Smooth muscle cell (in vitro differentiated cells): ENCODE data around the gene PCLO. TPM values are rescaled to one million over a fixed set of nuclear protein-coding genes. Genes with fewer than 3 reads are reported as not detected.

Experiments
- DNase-seq: peaks from one replicate; lab custom pipeline; 2025; ENCODE audit not compliant: unreplicated experiment; lab: John Stamatoyannopoulos, UW
- H2AFZ ChIP-seq: fragments of 200-600 bp; sonication (generic); 2 replicates; pipeline ENCODE4 v1.6.0; 2016; ENCODE audit warnings: antibody characterized with exemption, low read depth, mild to moderate bottlenecking
- H3F3A ChIP-seq: fragments of 200-600 bp; sonication (generic); 2 replicates; pipeline ENCODE4 v1.6.0; 2017; ENCODE audit warnings: antibody characterized with exemption, low read depth
- H3K27ac ChIP-seq: fragments of 200-600 bp; sonication (generic); 2 replicates; pipeline ENCODE4 v1.5.1; 2016; ENCODE audit warnings: low read depth, mild to moderate bottlenecking
- H3K27me3 ChIP-seq: fragments of 200-600 bp; sonication (generic); 2 replicates; pipeline ENCODE4 v1.6.1; 2016; ENCODE audit warnings: low read depth, mild to moderate bottlenecking
- H3K36me3 ChIP-seq: fragments of 200-600 bp; sonication (generic); 2 replicates; pipeline ENCODE4 v1.5.1; 2016; ENCODE audit warnings: low read depth
- H3K4me1 ChIP-seq: fragments of 200-600 bp; sonication (generic); 2 replicates; pipeline ENCODE4 v1.5.1; 2016; ENCODE audit warnings: low read depth
- H3K4me2 ChIP-seq: fragments of 200-600 bp; sonication (generic); 2 replicates; pipeline ENCODE4 v1.6.0; 2016; ENCODE audit warnings: mild to moderate bottlenecking
- H3K4me3 ChIP-seq: fragments of 200-600 bp; sonication (generic); 2 replicates; pipeline ENCODE4 v1.5.1; 2016; ENCODE audit warnings: mild to moderate bottlenecking
- H3K79me2 ChIP-seq: fragments of 200-600 bp; sonication (generic); 2 replicates; pipeline ENCODE4 v1.6.0; 2016; ENCODE audit warnings: low read depth, mild to moderate bottlenecking
- H3K9ac ChIP-seq: fragments of 200-600 bp; sonication (generic); 2 replicates; pipeline ENCODE4 v1.6.0; 2016; ENCODE audit warnings: low read depth
- H3K9me3 ChIP-seq: fragments of 200-600 bp; sonication (generic); replicated peaks from 2 replicates; pipeline ENCODE4 v1.5.1; 2016; ENCODE audit warnings: low read depth
- H4K20me1 ChIP-seq: fragments of 200-600 bp; sonication (generic); 2 replicates; pipeline ENCODE4 v1.6.0; 2016; ENCODE audit warnings: low read depth
- WGBS: methylation state at CpG from one replicate; pipeline ENCODE4 v1.1.7; 2016; ENCODE audit warnings: low lambda C conversion rate; 5-methylcytosine and 5-hydroxymethylcytosine counted together
- polyA plus RNA-seq: library from polyadenylated mRNA; unstranded; fragments of >200 nt; fragmentation: Nextera tagmentation; extraction: Ambion mirVana; gene quantifications from 2 replicates; pipeline ENCODE4 v1.2.1, GENCODE V29; 2016
- total RNA-seq: library from RNA; depleted of rRNA; stranded (reverse); fragments of >200 nt; gene quantifications from 2 replicates; pipeline ENCODE4 v1.2.3, GENCODE V29; 2014
- TF ChIP-seq, protein P1 (sequence below): fragments of 200-600 bp; sonication (generic); IDR thresholded peaks from 2 replicates; pipeline ENCODE4 v1.5.1; 2017; ENCODE audit warnings: borderline replicate concordance, mild to moderate bottlenecking, antibody characterized with exemption; ENCODE audit not compliant: insufficient read depth, poor library complexity, severe bottlenecking

PCLO gene
- total and polyA plus RNA-seq, 2 experiments from 2014 or later = 0.42 to 1.9 TPM

GRCh38 chr7:82965088-82966036 is 197.3 kb downstream of the PCLO start:
- H3K27ac ChIP-seq = no peak overlapping the region
- no peaks in the 10 kb centered on the region for H3K36me3 ChIP-seq
- no peaks in the 10 kb centered on the region for H3K4me1 ChIP-seq
- H3K9ac ChIP-seq = no peak overlapping the region
- no peaks in the 10 kb centered on the region for H3F3A ChIP-seq
- H2AFZ ChIP-seq = no peak overlapping the region
- WGBS = 93% methylated on average over 2 of the region's 2 CpGs
- no peaks in the 10 kb centered on the region for H3K79me2 ChIP-seq
- H3K27me3 ChIP-seq = no peaks in the 10 kb centered on the region
- no peaks in the 10 kb centered on the region for H4K20me1 ChIP-seq
- no peaks in the 10 kb centered on the region for H3K9me3 ChIP-seq
- no peak for DNase-seq
- no peak overlapping the region for H3K4me3 ChIP-seq
- TF ChIP-seq, protein P1, sequence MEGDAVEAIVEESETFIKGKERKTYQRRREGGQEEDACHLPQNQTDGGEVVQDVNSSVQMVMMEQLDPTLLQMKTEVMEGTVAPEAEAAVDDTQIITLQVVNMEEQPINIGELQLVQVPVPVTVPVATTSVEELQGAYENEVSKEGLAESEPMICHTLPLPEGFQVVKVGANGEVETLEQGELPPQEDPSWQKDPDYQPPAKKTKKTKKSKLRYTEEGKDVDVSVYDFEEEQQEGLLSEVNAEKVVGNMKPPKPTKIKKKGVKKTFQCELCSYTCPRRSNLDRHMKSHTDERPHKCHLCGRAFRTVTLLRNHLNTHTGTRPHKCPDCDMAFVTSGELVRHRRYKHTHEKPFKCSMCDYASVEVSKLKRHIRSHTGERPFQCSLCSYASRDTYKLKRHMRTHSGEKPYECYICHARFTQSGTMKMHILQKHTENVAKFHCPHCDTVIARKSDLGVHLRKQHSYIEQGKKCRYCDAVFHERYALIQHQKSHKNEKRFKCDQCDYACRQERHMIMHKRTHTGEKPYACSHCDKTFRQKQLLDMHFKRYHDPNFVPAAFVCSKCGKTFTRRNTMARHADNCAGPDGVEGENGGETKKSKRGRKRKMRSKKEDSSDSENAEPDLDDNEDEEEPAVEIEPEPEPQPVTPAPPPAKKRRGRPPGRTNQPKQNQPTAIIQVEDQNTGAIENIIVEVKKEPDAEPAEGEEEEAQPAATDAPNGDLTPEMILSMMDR = no peak
- no peak overlapping the region for H3K4me2 ChIP-seq

- no peak for DNase-seq
- no peaks in the 10 kb centered on the region for H3K79me2 ChIP-seq
- no peak overlapping the region for H2AFZ ChIP-seq
- H3K4me3 ChIP-seq = no peak overlapping the region
- no peaks in the 10 kb centered on the region for H4K20me1 ChIP-seq
- H3K27me3 ChIP-seq = no peaks in the 10 kb centered on the region
- H3K9me3 ChIP-seq = no peaks in the 10 kb centered on the region
- no peak overlapping the region for H3K4me2 ChIP-seq
- H3F3A ChIP-seq = no peaks in the 10 kb centered on the region
- H3K27ac ChIP-seq = no peak overlapping the region
- H3K9ac ChIP-seq = no peak overlapping the region
- H3K36me3 ChIP-seq = no peaks in the 10 kb centered on the region
- no peaks in the 10 kb centered on the region for H3K4me1 ChIP-seq
- 94% methylated on average over 1 of the region's 1 CpG for WGBS
- TF ChIP-seq, protein P1 = no peak
Measured at GRCh38 chr7:82964150-82964882, 198.4 kb downstream of the PCLO start.

DNA sequence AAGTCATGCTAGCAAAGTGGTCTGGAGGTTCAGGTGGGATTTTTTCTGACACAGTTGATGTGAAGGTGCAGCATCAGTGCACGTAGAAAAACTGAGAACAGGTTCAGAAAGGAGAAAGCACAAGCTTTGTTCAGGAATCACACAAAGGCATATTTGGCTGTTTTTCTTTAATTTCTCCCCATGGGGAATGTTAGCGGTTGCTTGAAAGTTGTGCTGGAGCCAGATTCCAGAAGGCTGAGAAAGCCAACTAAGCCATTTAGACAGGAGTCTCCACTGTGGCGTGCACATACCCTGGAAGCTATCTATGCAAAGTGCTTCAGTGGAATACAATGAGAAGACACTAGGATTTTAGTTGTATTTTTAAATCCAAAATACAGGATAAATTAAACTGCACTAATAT is 201.4 kb downstream of the PCLO start:
- Histone ChIP-seq H3K9me3 (no peaks in the 10 kb centered on the region), H3K4me3 (no peak overlapping the region), H4K20me1 (no peaks in the 10 kb centered on the region), H3K27ac (no peak overlapping the region), H3K36me3 (no peaks in the 10 kb centered on the region), H2AFZ (no peak overlapping the region), H3F3A (no peaks in the 10 kb centered on the region), H3K9ac (no peak overlapping the region), H3K27me3 (no peaks in the 10 kb centered on the region), H3K4me2 (no peak overlapping the region), H3K4me1 (no peaks in the 10 kb centered on the region), H3K79me2 (no peaks in the 10 kb centered on the region)
- DNase-seq = no peak
- 97% methylated on average over 3 of the region's 3 CpGs for WGBS
- TF ChIP-seq, protein P1 = no peak
